SU-DHL-6 (cell line): ENCODE measurements around the gene TMEM14B.

Experiments
- H2AFZ ChIP-seq: fragments of 200-600 bp; sonication (generic); 2 replicates; pipeline ENCODE4 v1.6.1; 2014; ENCODE audit warnings: low read depth, mild to moderate bottlenecking, moderate library complexity, mixed read lengths, antibody characterized with exemption, low read length; ENCODE audit not compliant: severe bottlenecking
- H3F3A ChIP-seq: fragments of 200-600 bp; shearing (Covaris generic); 2 replicates; pipeline ENCODE4 v1.6.0; 2016; ENCODE audit warnings: antibody characterized with exemption, mild to moderate bottlenecking; ENCODE audit not compliant: insufficient read depth
- H3K27ac ChIP-seq: fragments of 200-600 bp; sonication (generic); 2 replicates; pipeline ENCODE4 v1.5.1; 2016; ENCODE audit warnings: low read depth, mild to moderate bottlenecking, low read length, moderate library complexity, mixed read lengths
- H3K27me3 ChIP-seq: fragments of 200-600 bp; sonication (generic), shearing (Covaris generic); 2 replicates; pipeline ENCODE4 v1.6.0; 2014; ENCODE audit warnings: mild to moderate bottlenecking, low read length
- H3K36me3 ChIP-seq: fragments of 200-600 bp; sonication (generic); 2 replicates; pipeline ENCODE4 v1.6.1; 2014; ENCODE audit warnings: mild to moderate bottlenecking, low read length, mixed read lengths
- H3K4me2 ChIP-seq: fragments of 300-600, 200-600 bp; shearing (Covaris generic), sonication (generic); 2 replicates; pipeline ENCODE4 v1.6.0; 2014; ENCODE audit warnings: low read length, low read depth, mild to moderate bottlenecking; ENCODE audit not compliant: poor library complexity, severe bottlenecking
- H3K4me3 ChIP-seq: fragments of 200-600 bp; sonication (generic); 2 replicates; pipeline ENCODE4 v1.5.1; 2014; ENCODE audit warnings: antibody characterized with exemption, low read length, mild to moderate bottlenecking, mixed read lengths; ENCODE audit not compliant: insufficient read depth, poor library complexity, severe bottlenecking
- H3K79me2 ChIP-seq: fragments of 200-600 bp; sonication (generic); 2 replicates; pipeline ENCODE4 v1.6.1; 2014; ENCODE audit warnings: mild to moderate bottlenecking, low read length, moderate library complexity; ENCODE audit not compliant: insufficient read depth
- H3K9ac ChIP-seq: fragments of 200-600 bp; sonication (generic); 2 replicates; pipeline ENCODE4 v1.7.0; 2014; ENCODE audit warnings: mild to moderate bottlenecking, low read length
- H3K9me2 ChIP-seq: fragments of 200-600 bp; sonication (generic); replicated peaks from 2 replicates; pipeline ENCODE4 v1.6.1; 2014; ENCODE audit warnings: low read length; ENCODE audit not compliant: insufficient read depth
- H3K9me3 ChIP-seq: fragments of 200-600 bp; sonication (generic); 2 replicates; pipeline ENCODE4 v1.6.1; 2014; ENCODE audit warnings: low read length, mixed read lengths; ENCODE audit not compliant: insufficient read depth
- H4K20me1 ChIP-seq: fragments of 200-600 bp; sonication (generic); 2 replicates; pipeline ENCODE4 v1.6.1; 2014; ENCODE audit warnings: low read depth, mild to moderate bottlenecking, antibody characterized with exemption, low read length, moderate library complexity, mixed read lengths
- CTCF ChIP-seq: fragments of 200-600 bp; sonication (generic); IDR thresholded peaks from one replicate; pipeline ENCODE4 v1.5.1; 2017; ENCODE audit warnings: antibody characterized with exemption, mild to moderate bottlenecking, low read length, moderate library complexity; ENCODE audit not compliant: insufficient read depth, poor library complexity, severe bottlenecking
- EZH2phosphoT487 ChIP-seq: fragments of 200-600 bp; sonication (generic), shearing (Covaris generic); conservative IDR thresholded peaks from 2 replicates; pipeline ENCODE4 v1.6.1; 2018; ENCODE audit warnings: mild to moderate bottlenecking, antibody characterized with exemption, low read length, moderate library complexity, mixed read lengths

Gene TMEM14B

GRCh38 chr6:10792101-10792500, 44.5 kb downstream of the TMEM14B start:
- Histone ChIP-seq H3K9ac (no peak overlapping the region), H2AFZ (no peak overlapping the region), H3K27ac (no peak overlapping the region), H3F3A (no peaks in the 10 kb centered on the region), H3K4me3 (no peak overlapping the region), H3K36me3 (no peaks in the 10 kb centered on the region), H3K27me3 (no peaks in the 10 kb centered on the region), H3K9me3 (no peaks in the 10 kb centered on the region), H3K4me2 (no peak overlapping the region), H3K79me2 (no peaks in the 10 kb centered on the region), H4K20me1 (no peaks in the 10 kb centered on the region), H3K9me2 (no peaks in the 10 kb centered on the region)
- no peak for TF ChIP-seq EZH2phosphoT487
- TF ChIP-seq CTCF, result no peak

GRCh38 chr6:10793035-10793434, 45.4 kb downstream of the TMEM14B start:
- H3K4me3 ChIP-seq, result no peak overlapping the region
- no peaks in the 10 kb centered on the region for H3K9me3 ChIP-seq
- H3K9me2 ChIP-seq, result no peaks in the 10 kb centered on the region
- H3K36me3 ChIP-seq, result no peaks in the 10 kb centered on the region
- H3F3A ChIP-seq, result no peaks in the 10 kb centered on the region
- no peak overlapping the region for H3K4me2 ChIP-seq
- H4K20me1 ChIP-seq, result no peaks in the 10 kb centered on the region
- TF ChIP-seq CTCF (no peak), EZH2phosphoT487 (no peak)
- H3K9ac ChIP-seq, result no peak overlapping the region
- no peaks in the 10 kb centered on the region for H3K79me2 ChIP-seq
- H2AFZ ChIP-seq, result no peak overlapping the region
- no peak overlapping the region for H3K27ac ChIP-seq
- H3K27me3 ChIP-seq, result no peaks in the 10 kb centered on the region

- no peaks in the 10 kb centered on the region for H3K9me3 ChIP-seq
- H3K27ac ChIP-seq, result no peak overlapping the region
- H3F3A ChIP-seq, result no peaks in the 10 kb centered on the region
- TF ChIP-seq EZH2phosphoT487 (no peak), CTCF (no peak)
- H3K4me3 ChIP-seq, result no peak overlapping the region
- no peak overlapping the region for H2AFZ ChIP-seq
- H3K79me2 ChIP-seq, result no peaks in the 10 kb centered on the region
- H4K20me1 ChIP-seq, result no peaks in the 10 kb centered on the region
- no peaks in the 10 kb centered on the region for H3K9me2 ChIP-seq
- no peak overlapping the region for H3K9ac ChIP-seq
- no peaks in the 10 kb centered on the region for H3K36me3 ChIP-seq
- no peak overlapping the region for H3K4me2 ChIP-seq
- no peaks in the 10 kb centered on the region for H3K27me3 ChIP-seq
Measured at GRCh38 chr6:10793695-10794094, 46.1 kb downstream of the TMEM14B start.

- H3K9me3 ChIP-seq, result no peaks in the 10 kb centered on the region
- no peaks in the 10 kb centered on the region for H4K20me1 ChIP-seq
- H3K9ac ChIP-seq, result no peak overlapping the region
- no peaks in the 10 kb centered on the region for H3K9me2 ChIP-seq
- H2AFZ ChIP-seq, result no peak overlapping the region
- no peak for TF ChIP-seq CTCF
- TF ChIP-seq EZH2phosphoT487, result no peak
- no peaks in the 10 kb centered on the region for H3K27me3 ChIP-seq
- H3K4me3 ChIP-seq, result no peak overlapping the region
- no peak overlapping the region for H3K4me2 ChIP-seq
- H3F3A ChIP-seq, result no peaks in the 10 kb centered on the region
- H3K79me2 ChIP-seq, result no peaks in the 10 kb centered on the region
- no peaks in the 10 kb centered on the region for H3K36me3 ChIP-seq
- no peak overlapping the region for H3K27ac ChIP-seq
Measured at GRCh38 chr6:10794239-10794638, 46.6 kb downstream of the TMEM14B start.
